ENCODE measurements around the gene ITPR2. TPM values are rescaled to one million over a fixed set of nuclear protein-coding genes. Genes with fewer than 3 reads are reported as not detected.
"Not testable (repeated sequence)": the region's sequence is repeated elsewhere in the genome, so short reads cannot be mapped to it uniquely, and the experiment has no call there.

Gene ITPR2
- total RNA-seq, 4 donors from 2014 or later = 32.6 to 87.5 (median 51.9) TPM

DNA sequence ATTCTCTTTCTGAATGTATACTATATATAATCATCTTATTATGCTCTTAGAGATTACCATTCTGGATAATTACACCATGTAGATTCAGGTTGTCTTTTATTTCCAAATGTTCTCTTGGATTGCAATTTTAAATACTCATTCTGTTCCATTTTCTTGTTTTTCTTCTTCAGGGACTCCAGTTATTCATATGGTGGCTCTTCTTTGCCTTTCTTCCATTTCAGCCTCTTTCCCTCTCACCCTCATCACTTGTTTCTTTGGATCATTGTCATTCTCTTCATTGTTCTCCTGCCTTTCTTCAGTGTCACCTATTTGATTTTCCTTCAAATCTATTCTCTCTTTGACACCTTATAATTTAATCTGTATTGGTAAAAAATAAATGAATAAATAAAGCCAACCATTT lies 182.0 kb downstream of the ITPR2 start:
- H3K4me1 ChIP-seq = no peaks in the 10 kb centered on the region
- H3K9me3 ChIP-seq = no peaks in the 10 kb centered on the region
- no peaks in the 10 kb centered on the region for H3K27me3 ChIP-seq
- TF ChIP-seq, protein P1, sequence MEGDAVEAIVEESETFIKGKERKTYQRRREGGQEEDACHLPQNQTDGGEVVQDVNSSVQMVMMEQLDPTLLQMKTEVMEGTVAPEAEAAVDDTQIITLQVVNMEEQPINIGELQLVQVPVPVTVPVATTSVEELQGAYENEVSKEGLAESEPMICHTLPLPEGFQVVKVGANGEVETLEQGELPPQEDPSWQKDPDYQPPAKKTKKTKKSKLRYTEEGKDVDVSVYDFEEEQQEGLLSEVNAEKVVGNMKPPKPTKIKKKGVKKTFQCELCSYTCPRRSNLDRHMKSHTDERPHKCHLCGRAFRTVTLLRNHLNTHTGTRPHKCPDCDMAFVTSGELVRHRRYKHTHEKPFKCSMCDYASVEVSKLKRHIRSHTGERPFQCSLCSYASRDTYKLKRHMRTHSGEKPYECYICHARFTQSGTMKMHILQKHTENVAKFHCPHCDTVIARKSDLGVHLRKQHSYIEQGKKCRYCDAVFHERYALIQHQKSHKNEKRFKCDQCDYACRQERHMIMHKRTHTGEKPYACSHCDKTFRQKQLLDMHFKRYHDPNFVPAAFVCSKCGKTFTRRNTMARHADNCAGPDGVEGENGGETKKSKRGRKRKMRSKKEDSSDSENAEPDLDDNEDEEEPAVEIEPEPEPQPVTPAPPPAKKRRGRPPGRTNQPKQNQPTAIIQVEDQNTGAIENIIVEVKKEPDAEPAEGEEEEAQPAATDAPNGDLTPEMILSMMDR (IDR thresholded peaks at IDR 0.05) = no peak
- TF ChIP-seq POLR2A (IDR thresholded peaks at IDR 0.05) = no peak
- no peak overlapping the region for H3K4me3 ChIP-seq
- peaks cover 0 to 20% (median 0%) of the 10 kb centered on the region in 3 donors for H3K36me3 ChIP-seq
- DNase-seq = no peak
- no peak overlapping the region for H3K27ac ChIP-seq

DNA sequence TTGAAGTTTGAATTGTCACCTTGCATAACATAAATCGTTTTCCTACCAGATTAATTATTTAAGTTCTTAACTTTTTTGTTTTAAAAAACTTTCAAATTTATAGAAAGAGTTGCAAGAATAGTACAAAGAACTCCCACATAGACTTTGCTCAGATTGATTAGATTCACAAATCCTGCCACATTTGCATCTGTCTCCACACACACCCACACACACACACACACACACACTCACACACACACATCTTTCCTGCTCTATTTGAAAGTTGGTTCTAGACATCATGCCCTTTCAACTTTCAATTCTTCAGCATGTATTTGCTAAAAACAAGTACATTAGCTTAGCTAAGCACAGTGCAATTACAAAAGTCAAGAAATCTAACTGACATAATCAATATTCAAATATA lies 184.0 kb downstream of the ITPR2 start:
- DNase-seq = no peak
- no peaks in the 10 kb centered on the region for H3K9me3 ChIP-seq
- no peak overlapping the region for H3K27ac ChIP-seq
- H3K4me3 ChIP-seq = no peak overlapping the region
- TF ChIP-seq, protein P1 (IDR thresholded peaks at IDR 0.05) = no peak
- no peak for TF ChIP-seq POLR2A (IDR thresholded peaks at IDR 0.05)
- H3K36me3 ChIP-seq = peaks cover 0 to 5% (median 0%) of the 10 kb centered on the region in 3 donors
- H3K27me3 ChIP-seq = no peaks in the 10 kb centered on the region
- no peaks in the 10 kb centered on the region for H3K4me1 ChIP-seq

DNA sequence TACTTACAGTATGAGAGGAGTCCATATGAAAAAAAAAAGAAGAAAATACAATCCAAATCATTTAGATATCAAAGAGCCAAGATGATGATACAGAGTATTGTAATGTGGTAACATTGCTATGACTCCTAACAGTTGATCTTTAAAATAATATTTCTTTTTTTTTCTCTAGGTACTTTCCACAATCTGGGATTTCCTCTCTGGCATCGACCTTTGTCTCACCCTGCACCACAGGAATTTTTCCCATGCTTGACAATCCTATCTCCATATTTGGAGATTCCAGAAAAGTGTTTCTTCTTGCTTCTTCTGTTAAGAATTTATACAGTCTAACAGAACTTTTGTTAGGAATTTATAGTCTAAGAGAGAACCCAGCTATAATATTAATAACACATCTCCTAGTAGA lies 184.4 kb downstream of the ITPR2 start:
- Histone ChIP-seq H3K4me1 (no peaks in the 10 kb centered on the region), H3K27ac (no peak overlapping the region), H3K9me3 (no peaks in the 10 kb centered on the region), H3K4me3 (no peak overlapping the region), H3K36me3 (peaks cover 0 to 1% (median 0%) of the 10 kb centered on the region in 3 donors), H3K27me3 (no peaks in the 10 kb centered on the region)
- no peak for DNase-seq
- TF ChIP-seq, protein P1 (IDR thresholded peaks at IDR 0.05) = no peak
- no peak for TF ChIP-seq POLR2A (IDR thresholded peaks at IDR 0.05)

DNA sequence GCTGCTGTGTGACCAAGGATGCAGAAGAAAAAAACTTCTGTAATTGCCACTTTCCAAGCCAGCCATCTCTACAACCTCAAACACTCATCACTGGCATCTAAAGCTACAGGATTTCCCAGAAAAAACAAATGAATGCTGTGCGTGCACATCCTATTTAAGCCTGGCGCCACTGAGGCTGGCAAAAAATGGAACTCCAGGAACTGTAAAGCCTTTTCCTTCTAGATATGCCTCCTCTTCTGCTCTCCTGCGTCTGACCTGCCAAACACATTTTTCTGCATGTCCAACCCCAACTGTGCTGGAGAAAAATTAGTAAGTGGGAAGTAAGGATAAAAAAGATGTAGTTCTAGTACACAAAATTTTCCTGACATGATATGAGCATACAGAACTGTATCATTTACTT lies 184.9 kb downstream of the ITPR2 start:
- Histone ChIP-seq H3K27me3 (no peaks in the 10 kb centered on the region), H3K27ac (no peak overlapping the region), H3K4me1 (no peaks in the 10 kb centered on the region), H3K4me3 (no peak overlapping the region), H3K36me3 (no peaks in the 10 kb centered on the region), H3K9me3 (no peaks in the 10 kb centered on the region)
- TF ChIP-seq POLR2A (IDR thresholded peaks at IDR 0.05) = no peak
- TF ChIP-seq, protein P1 (IDR thresholded peaks at IDR 0.05) = no peak
- DNase-seq = no peak

DNA sequence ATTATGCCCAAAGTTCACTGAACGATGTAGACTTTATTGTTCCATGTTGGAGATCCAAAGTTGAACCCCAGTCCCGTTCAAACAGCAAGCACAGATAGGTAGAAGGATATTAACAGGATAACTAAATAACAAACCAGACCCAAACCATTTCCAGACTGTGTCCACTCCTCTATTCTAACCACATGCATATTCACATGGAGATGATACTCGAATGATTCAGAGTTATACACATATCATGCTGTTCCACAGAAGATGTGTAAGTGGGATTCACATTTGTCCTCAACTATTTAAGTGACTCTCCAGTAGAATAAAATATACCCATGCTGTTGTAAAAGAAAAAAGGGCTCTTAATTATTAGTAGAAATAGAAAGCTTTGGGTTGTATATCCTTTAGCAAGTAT lies 185.9 kb downstream of the ITPR2 start:
- DNase-seq = no peak
- Histone ChIP-seq H3K4me3 (no peak overlapping the region), H3K27me3 (no peaks in the 10 kb centered on the region), H3K27ac (no peak overlapping the region), H3K4me1 (no peaks in the 10 kb centered on the region), H3K36me3 (no peaks in the 10 kb centered on the region), H3K9me3 (no peaks in the 10 kb centered on the region)
- TF ChIP-seq, protein P1 (IDR thresholded peaks at IDR 0.05) = no peak
- no peak for TF ChIP-seq POLR2A (IDR thresholded peaks at IDR 0.05)

DNA sequence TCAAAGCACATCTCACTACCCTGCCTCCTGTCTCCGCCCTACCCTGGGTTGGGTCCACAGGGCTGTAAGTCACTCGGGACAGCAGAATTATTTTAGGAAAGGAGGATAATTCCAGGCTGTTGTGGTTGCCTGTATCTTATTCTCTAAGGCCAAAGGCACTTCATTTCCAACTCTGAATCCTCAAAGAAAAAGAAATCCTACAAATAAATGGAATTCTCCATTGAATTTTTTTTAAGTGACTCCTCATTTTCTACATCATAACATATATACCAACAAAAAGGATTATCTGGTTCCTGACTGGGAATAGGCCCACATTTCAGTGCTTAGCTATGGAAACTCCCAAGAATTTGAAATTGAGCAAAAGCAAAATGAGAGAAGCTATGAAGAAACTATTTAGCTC lies 186.4 kb downstream of the ITPR2 start:
- no peak for DNase-seq
- no peak for TF ChIP-seq POLR2A (IDR thresholded peaks at IDR 0.05)
- TF ChIP-seq, protein P1 (IDR thresholded peaks at IDR 0.05) = no peak
- H3K36me3 ChIP-seq = no peaks in the 10 kb centered on the region
- H3K4me3 ChIP-seq = no peak overlapping the region
- no peaks in the 10 kb centered on the region for H3K9me3 ChIP-seq
- no peaks in the 10 kb centered on the region for H3K4me1 ChIP-seq
- H3K27ac ChIP-seq = no peak overlapping the region
- no peaks in the 10 kb centered on the region for H3K27me3 ChIP-seq

DNA sequence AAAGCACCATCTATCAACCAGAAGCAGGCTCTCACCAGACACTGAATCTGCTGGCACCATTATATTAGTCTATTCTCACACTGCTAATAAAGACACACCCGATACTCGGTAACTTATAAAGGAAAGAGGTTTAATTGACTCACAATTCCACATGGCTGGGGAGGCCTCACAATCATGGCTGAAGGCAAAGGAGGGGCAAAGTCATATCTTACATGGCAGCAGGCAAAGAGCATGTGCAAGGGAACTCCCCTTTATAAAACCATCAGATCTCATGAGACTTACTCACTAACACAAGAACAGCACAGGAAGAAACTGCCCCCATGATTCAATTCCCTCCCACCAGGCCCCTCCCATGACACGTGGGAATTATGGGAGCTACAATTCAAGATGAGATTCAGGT lies 188.6 kb downstream of the ITPR2 start:
- not testable (repeated sequence) for H3K4me3 ChIP-seq, H3K9me3 ChIP-seq, H3K4me1 ChIP-seq, H3K27ac ChIP-seq, H3K27me3 ChIP-seq, DNase-seq, H3K36me3 ChIP-seq

Data from Peyer's patch (tissue), 4 donors.